ENCODE results near the gene EHMT1. TPM values are rescaled to one million over a fixed set of nuclear protein-coding genes. Genes with fewer than 3 reads are reported as not detected.

The EHMT1 gene
- total and polyA plus RNA-seq, 9 of the 15 experiments (the other 6 are each of a cell fraction or from before 2014, with no cell fraction given), result 2.2 to 76.0 (median 36.4) TPM

- FAIRE-seq, result peak; percentile 56
- Histone ChIP-seq H3K9me3 (replicated peaks; ENCODE audit: control insufficient read depth, insufficient read depth, low read depth, low read length) (no peaks in the 10 kb centered on the region), H3K4me1 (replicated peaks in 1 of 2; ENCODE audit: control insufficient read depth in 2 of 2, insufficient read depth in 2 of 2, low read length in 2 of 2) (peaks cover 18 to 59% of the 10 kb centered on the region in 2 experiments; a peak in 4 of 5 replicates), H3K79me2 (ENCODE audit: control insufficient read depth, insufficient read depth, low read length) (peaks cover 15% of the 10 kb centered on the region), H3K4me2 (ENCODE audit: insufficient read depth, low read length) (peak overlapping the region; percentile 28; the same call in 1 of the 2 replicates), H3K9me1 (ENCODE audit: control insufficient read depth, insufficient read depth, low read length) (peaks cover 6% of the 10 kb centered on the region), H3K27me3 (ENCODE audit: control insufficient read depth in 2 of 2, insufficient read depth in 2 of 2, low read length in 2 of 2) (no peaks in the 10 kb centered on the region), H3K27ac (ENCODE audit: extremely low read depth, low read depth, low read length) (peak overlapping the region; percentile 51; the same call in 2 of the 3 replicates), H3K36me3 (ENCODE audit: control insufficient read depth, insufficient read depth, low read length) (peaks cover 38% of the 10 kb centered on the region; the same call in 2 of the 3 replicates), H3K4me3 (no peak overlapping the region), H3K9ac (ENCODE audit: insufficient read depth in 1 of 2, low read depth in 2 of 2, low read length in 2 of 2) (peak overlapping the region; percentile 32 to 81; a peak in 3 of 4 replicates), H2AFZ (ENCODE audit: low read depth, low read length) (no peak overlapping the region), H4K20me1 (replicated peaks; ENCODE audit: control insufficient read depth, insufficient read depth, low read length) (peaks cover 3% of the 10 kb centered on the region; the same call in 1 of the 2 replicates)
- ChIA-PET CTCF (ENCODE audit: low intra/inter-chr PET ratio) (no interaction called here), POLR2A (interaction anchor here (0.9 kb wide), 1 partner anchor 8 kb away, joined by 3 read pairs; the partner anchor contains the start of gene EHMT1)
- in situ Hi-C loops (cut with MboI) (no loop called here), intact Hi-C loops (cut with micrococcal nuclease) (no loop called here)
- ATAC-seq, result peak; percentile 60
- BruUV-seq (replicated peaks), result no TSS peak
- WGBS (ENCODE audit: insufficient coverage, low coverage, missing lambda C conversion rate), result 38% methylated on average over 21 of the region's 21 CpGs
- peak; percentile 42 to 48 (median 44) for DNase-seq (ENCODE audit: extremely low read depth in 1 of 4, low spot score in 3 of 4)
- no peak for TF ChIP-seq DACH1 (IDR thresholded peaks at IDR 0.05; ENCODE audit: partially characterized antibody)
- TF ChIP-seq HSF4 (CRISPR knock-in tag; IDR thresholded peaks at IDR 0.05; ENCODE audit: borderline replicate concordance), result no peak
- TF ChIP-seq ZNF507 (tag; conservative IDR thresholded peaks at IDR 0.05), result no peak
- TF ChIP-seq NFRKB (IDR thresholded peaks at IDR 0.05; ENCODE audit: low read depth), result no peak
- no peak for TF ChIP-seq TAF7 (tag; IDR thresholded peaks at IDR 0.05)
- no peak for TF ChIP-seq CEBPZ (IDR thresholded peaks at IDR 0.05; ENCODE audit: borderline replicate concordance, low read depth, low read length)
- TF ChIP-seq ZNF445 (CRISPR knock-in tag; IDR thresholded peaks at IDR 0.05; ENCODE audit: low read depth), result no peak
These were observed 6.9 kb upstream of the EHMT1 start for GRCh38 chr9:137611623-137612609.
